H1 (cell line): ENCODE data around the gene PRADC1.

Experiments used
- EGR1 ChIP-seq: IDR thresholded peaks from 2 replicates; pipeline ENCODE4 v1.6.1; 2011; ENCODE audit warnings: low read depth, low read length, borderline replicate concordance
- EZH2 ChIP-seq: fragments of 200-600 bp; sonication (generic); IDR thresholded peaks from 2 replicates; pipeline ENCODE4 v1.7.1; 2012; ENCODE audit warnings: low read depth, mild to moderate bottlenecking, moderate library complexity, low read length, inconsistent platforms; ENCODE audit not compliant: severe bottlenecking
- GABPA ChIP-seq: IDR thresholded peaks from 2 replicates; pipeline ENCODE4 v1.6.1; 2011; ENCODE audit warnings: mild to moderate bottlenecking, low read length, moderate library complexity, borderline replicate concordance; ENCODE audit not compliant: insufficient read depth
- HDAC6 ChIP-seq: IDR thresholded peaks from one replicate; pipeline ENCODE4 v1.7.1; 2012; ENCODE audit warnings: low read depth, mild to moderate bottlenecking, inconsistent platforms, low read length, moderate library complexity
- POLR2A ChIP-seq, 2 experiments: IDR thresholded peaks; 1 replicate in 1 of 2; 2 replicates in 1 of 2; pipeline ENCODE4 v1.6.1; 2011; ENCODE audit warnings: low read depth in 2 of 2, low read length in 2 of 2, mild to moderate bottlenecking in 2 of 2; ENCODE audit errors: control extremely low read depth in 1 of 2
- POLR2AphosphoS5 ChIP-seq: IDR thresholded peaks from 2 replicates; pipeline ENCODE4 v1.6.1; 2011; ENCODE audit warnings: low read depth, low read length
- RAD21 ChIP-seq, 2 experiments: IDR thresholded peaks in 1 of 2; conservative IDR thresholded peaks in 1 of 2; 2 replicates each; pipeline ENCODE4 v1.6.1; 2011; ENCODE audit warnings: low read depth in 2 of 2, low read length in 2 of 2, improper control_type of control experiment in 1 of 2, inconsistent platforms in 1 of 2, mild to moderate bottlenecking in 1 of 2, moderate library complexity in 1 of 2
- SIN3A ChIP-seq, 2 experiments: IDR thresholded peaks in 1 of 2; conservative IDR thresholded peaks in 1 of 2; 2 replicates each; pipeline ENCODE4 v1.6.1; 2011 to 2012; ENCODE audit warnings: low read length in 2 of 2, improper control_type of control experiment in 1 of 2, low read depth in 1 of 2, mild to moderate bottlenecking in 1 of 2
- SP2 ChIP-seq: IDR thresholded peaks from 2 replicates; pipeline ENCODE4 v1.6.1; 2012; ENCODE audit warnings: mild to moderate bottlenecking, low read length, inconsistent platforms
- TBP ChIP-seq: IDR thresholded peaks from 2 replicates; pipeline ENCODE4 v1.6.1; 2011; ENCODE audit warnings: low read depth, low read length, improper control_type of control experiment
- YY1 ChIP-seq: IDR thresholded peaks from 2 replicates; pipeline ENCODE4 v1.6.1; 2011; ENCODE audit warnings: low read depth, mild to moderate bottlenecking, low read length
- ZNF274 ChIP-seq: IDR thresholded peaks from 2 replicates; pipeline ENCODE4 v1.7.0; 2012; ENCODE audit warnings: low read length, borderline replicate concordance; ENCODE audit errors: extremely low read depth
- TF ChIP-seq, protein P1 (sequence below), 3 experiments: IDR thresholded peaks; 1 replicate in 2 of 3; 2 replicates in 1 of 3; pipeline versions ENCODE4 v1.5.1 to v1.6.1; 2011; ENCODE audit warnings: low read length in 3 of 3, mild to moderate bottlenecking in 3 of 3, inconsistent platforms in 2 of 3, low read depth in 1 of 3, moderate library complexity in 1 of 3; ENCODE audit not compliant: insufficient read depth in 1 of 3; ENCODE audit errors: control extremely low read depth in 1 of 3

DNA sequence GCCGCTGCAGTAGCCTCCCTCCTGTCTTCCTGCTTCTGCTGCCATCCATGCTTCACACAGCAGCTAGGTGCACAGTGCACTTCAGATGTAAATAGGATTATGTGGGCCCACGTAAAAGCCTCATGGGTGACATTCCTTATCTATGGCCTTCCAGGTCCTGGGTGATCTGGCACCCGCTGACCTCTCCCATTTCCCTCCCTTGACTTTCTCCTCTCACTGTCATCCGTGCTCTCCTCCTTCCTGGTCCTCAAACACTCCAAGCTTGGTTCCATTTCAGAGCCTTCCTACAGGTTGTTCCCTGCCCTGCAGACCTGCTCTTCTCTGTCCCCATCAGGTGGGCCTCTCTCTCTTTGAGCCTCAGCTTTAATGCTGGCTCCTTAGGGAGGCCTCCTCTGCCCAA, 23.0 kb downstream of the PRADC1 start:
- TF ChIP-seq HDAC6 (no peak), POLR2A (IDR thresholded peaks at IDR 0.05; ENCODE audit: control extremely low read depth in 1 of 2, low read depth in 2 of 2, low read length in 2 of 2) (no peak), RAD21 (IDR thresholded peaks at IDR 0.05 in 1 of 2, conservative IDR thresholded peaks at IDR 0.05 in 1 of 2; ENCODE audit: low read depth in 2 of 2, low read length in 2 of 2) (no peak), EZH2 (no peak), SP2 (no peak), TBP (no peak), ZNF274 (no peak), GABPA (no peak), EGR1 (no peak), YY1 (no peak), POLR2AphosphoS5 (no peak), SIN3A (conservative IDR thresholded peaks at IDR 0.05 in 1 of 2, IDR thresholded peaks at IDR 0.05 in 1 of 2; ENCODE audit: low read depth in 1 of 2, low read length in 2 of 2) (no peak)
- TF ChIP-seq, protein P1, sequence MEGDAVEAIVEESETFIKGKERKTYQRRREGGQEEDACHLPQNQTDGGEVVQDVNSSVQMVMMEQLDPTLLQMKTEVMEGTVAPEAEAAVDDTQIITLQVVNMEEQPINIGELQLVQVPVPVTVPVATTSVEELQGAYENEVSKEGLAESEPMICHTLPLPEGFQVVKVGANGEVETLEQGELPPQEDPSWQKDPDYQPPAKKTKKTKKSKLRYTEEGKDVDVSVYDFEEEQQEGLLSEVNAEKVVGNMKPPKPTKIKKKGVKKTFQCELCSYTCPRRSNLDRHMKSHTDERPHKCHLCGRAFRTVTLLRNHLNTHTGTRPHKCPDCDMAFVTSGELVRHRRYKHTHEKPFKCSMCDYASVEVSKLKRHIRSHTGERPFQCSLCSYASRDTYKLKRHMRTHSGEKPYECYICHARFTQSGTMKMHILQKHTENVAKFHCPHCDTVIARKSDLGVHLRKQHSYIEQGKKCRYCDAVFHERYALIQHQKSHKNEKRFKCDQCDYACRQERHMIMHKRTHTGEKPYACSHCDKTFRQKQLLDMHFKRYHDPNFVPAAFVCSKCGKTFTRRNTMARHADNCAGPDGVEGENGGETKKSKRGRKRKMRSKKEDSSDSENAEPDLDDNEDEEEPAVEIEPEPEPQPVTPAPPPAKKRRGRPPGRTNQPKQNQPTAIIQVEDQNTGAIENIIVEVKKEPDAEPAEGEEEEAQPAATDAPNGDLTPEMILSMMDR (IDR thresholded peaks at IDR 0.05; ENCODE audit: control extremely low read depth in 1 of 3, insufficient read depth in 1 of 3, low read depth in 1 of 3, low read length in 3 of 3) = no peak
